Measurements from ENCODE around the gene CBLN3.

CBLN3 gene

DNA sequence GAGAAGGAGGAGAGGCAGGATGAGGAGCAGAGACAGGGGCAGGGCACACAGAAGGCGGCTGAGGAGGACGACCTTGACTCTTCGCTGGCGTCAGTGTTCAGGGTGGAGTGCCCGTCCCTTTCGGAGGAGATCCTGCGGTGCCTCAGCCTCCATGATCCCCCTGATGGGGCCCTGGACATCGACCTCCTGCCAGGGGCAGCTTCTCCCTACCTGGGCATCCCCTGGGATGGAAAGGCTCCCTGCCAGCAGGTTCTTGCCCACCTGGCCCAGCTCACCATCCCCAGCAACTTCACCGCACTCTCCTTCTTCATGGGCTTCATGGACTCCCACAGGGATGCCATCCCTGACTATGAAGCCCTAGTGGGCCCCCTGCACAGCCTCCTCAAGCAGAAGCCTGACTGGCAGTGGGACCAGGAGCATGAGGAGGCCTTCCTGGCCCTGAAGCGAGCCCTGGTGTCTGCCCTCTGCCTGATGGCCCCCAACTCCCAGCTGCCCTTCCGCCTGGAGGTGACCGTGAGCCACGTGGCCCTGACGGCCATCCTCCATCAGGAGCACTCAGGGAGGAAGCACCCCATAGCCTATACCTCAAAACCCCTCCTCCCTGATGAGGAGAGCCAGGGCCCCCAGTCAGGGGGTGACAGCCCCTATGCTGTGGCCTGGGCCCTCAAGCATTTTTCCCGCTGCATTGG is 14.6 kb downstream of the CBLN3 start:
- DNase-seq (ENCODE audit: insufficient read length, low spot score): no peak
- no peak for FAIRE-seq
- TF ChIP-seq, protein P1, sequence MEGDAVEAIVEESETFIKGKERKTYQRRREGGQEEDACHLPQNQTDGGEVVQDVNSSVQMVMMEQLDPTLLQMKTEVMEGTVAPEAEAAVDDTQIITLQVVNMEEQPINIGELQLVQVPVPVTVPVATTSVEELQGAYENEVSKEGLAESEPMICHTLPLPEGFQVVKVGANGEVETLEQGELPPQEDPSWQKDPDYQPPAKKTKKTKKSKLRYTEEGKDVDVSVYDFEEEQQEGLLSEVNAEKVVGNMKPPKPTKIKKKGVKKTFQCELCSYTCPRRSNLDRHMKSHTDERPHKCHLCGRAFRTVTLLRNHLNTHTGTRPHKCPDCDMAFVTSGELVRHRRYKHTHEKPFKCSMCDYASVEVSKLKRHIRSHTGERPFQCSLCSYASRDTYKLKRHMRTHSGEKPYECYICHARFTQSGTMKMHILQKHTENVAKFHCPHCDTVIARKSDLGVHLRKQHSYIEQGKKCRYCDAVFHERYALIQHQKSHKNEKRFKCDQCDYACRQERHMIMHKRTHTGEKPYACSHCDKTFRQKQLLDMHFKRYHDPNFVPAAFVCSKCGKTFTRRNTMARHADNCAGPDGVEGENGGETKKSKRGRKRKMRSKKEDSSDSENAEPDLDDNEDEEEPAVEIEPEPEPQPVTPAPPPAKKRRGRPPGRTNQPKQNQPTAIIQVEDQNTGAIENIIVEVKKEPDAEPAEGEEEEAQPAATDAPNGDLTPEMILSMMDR (IDR thresholded peaks at IDR 0.05; ENCODE audit: insufficient read depth, missing control alignments): no peak

DNA sequence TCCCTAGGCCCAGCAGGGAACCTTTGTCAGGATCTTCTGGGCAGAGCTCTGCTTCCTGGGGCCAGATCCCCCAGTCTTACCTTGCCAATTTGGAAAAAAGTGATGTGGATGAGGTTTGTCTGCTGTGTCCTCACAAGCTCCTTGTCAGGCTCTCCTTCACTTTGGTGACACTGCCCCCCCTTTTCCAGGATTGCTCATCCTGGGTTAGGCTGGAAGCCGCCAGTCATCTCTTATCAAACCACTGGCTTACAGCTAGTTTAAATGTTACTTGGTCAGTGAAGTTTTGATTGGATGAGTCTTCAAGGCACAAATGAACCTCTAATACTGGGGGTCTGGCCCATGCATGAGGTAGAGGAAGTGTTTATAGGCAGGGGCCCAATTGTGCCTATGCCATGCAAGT is 15.4 kb downstream of the CBLN3 start:
- FAIRE-seq: no peak
- no peak for DNase-seq (ENCODE audit: insufficient read length, low spot score)
- TF ChIP-seq, protein P1 (IDR thresholded peaks at IDR 0.05; ENCODE audit: insufficient read depth, missing control alignments): no peak

- TF ChIP-seq, protein P1 (IDR thresholded peaks at IDR 0.05; ENCODE audit: insufficient read depth, missing control alignments): peak; percentile 57
- peak; percentile 53 for DNase-seq (ENCODE audit: insufficient read length, low spot score)
Measured at GRCh38 chr14:24411443-24412389, 17.8 kb downstream of the CBLN3 start.

GRCh38 chr14:24409956-24410355 is 19.5 kb downstream of the CBLN3 start:
- DNase-seq (ENCODE audit: insufficient read length, low spot score): no peak
- FAIRE-seq: no peak
- TF ChIP-seq, protein P1 (IDR thresholded peaks at IDR 0.05; ENCODE audit: insufficient read depth, missing control alignments): no peak

More at GRCh38 chr14:24411443-24412389, 17.8 kb downstream of the CBLN3 start:
- no peak for FAIRE-seq

- no peak for FAIRE-seq
- TF ChIP-seq, protein P1 (IDR thresholded peaks at IDR 0.05; ENCODE audit: insufficient read depth, missing control alignments): no peak
- no peak for DNase-seq (ENCODE audit: insufficient read length, low spot score)
Measured at GRCh38 chr14:24409192-24409591, 20.3 kb downstream of the CBLN3 start.

GRCh38 chr14:24408764-24409163 is 20.7 kb downstream of the CBLN3 start:
- FAIRE-seq: no peak

More at GRCh38 chr14:24408764-24409163, 20.7 kb downstream of the CBLN3 start:
- no peak for DNase-seq (ENCODE audit: insufficient read length, low spot score)
- TF ChIP-seq, protein P1 (IDR thresholded peaks at IDR 0.05; ENCODE audit: insufficient read depth, missing control alignments): no peak

All from D721Med (cell line).